ENCODE results near the gene NKAIN1.

- TF ChIP-seq POLR2AphosphoS5 (IDR thresholded peaks at IDR 0.05) = no peak
- no peak for TF ChIP-seq CTCF (IDR thresholded peaks at IDR 0.05)
These were observed 94.0 kb downstream of the NKAIN1 start for GRCh38 chr1:31145648-31146047.
